Activated T-cell treated with anti-CD3 and anti-CD28 coated beads, Interleukin-2, amount 50 U/mL, for 1 hour (primary cell): ENCODE results near the gene FUT2.
A peak's percentile ranks its signal among the peaks of the same experiment; 100 is the strongest.

ENCODE experiments used
- DNase-seq: peaks from one replicate; pipeline ENCODE4 v3.0.0-alpha.2; 2020

The FUT2 gene

GRCh38 chr19:48734625-48735024 is 38.9 kb downstream of the FUT2 start:
- no peak for DNase-seq

GRCh38 chr19:48735031-48735615 is 39.4 kb downstream of the FUT2 start:
- no peak for DNase-seq

- DNase-seq, result no peak
Measured at GRCh38 chr19:48737360-48737998, 41.7 kb downstream of the FUT2 start.

GRCh38 chr19:48738557-48739403 is 43.0 kb downstream of the FUT2 start:
- DNase-seq, result peak; percentile 92

- DNase-seq, result no peak
Measured at GRCh38 chr19:48739404-48740163, 43.8 kb downstream of the FUT2 start.

GRCh38 chr19:48740164-48740972 is 44.6 kb downstream of the FUT2 start, which contains the start of gene RASIP1:
RASIP1 (minus strand) TSS chr19:48740610; CDS start chr19:48740282, 328 bp downstream.
- DNase-seq, result no peak

GRCh38 chr19:48741129-48741999 is 45.6 kb downstream of the FUT2 start:
- peak; percentile 40 for DNase-seq

GRCh38 chr19:48742096-48742495 is 46.3 kb downstream of the FUT2 start:
- no peak for DNase-seq

GRCh38 chr19:48745208-48745995 is 49.6 kb downstream of the FUT2 start:
- DNase-seq, result peak; percentile 46

- no peak for DNase-seq
Measured at GRCh38 chr19:48746110-48746509, 50.3 kb downstream of the FUT2 start.

GRCh38 chr19:48746738-48747575 is 51.2 kb downstream of the FUT2 start, which contains the start of gene IZUMO1:
IZUMO1 (minus strand) TSS chr19:48746909; CDS start chr19:48745859, 1,050 bp downstream.
- DNase-seq, result peak; percentile 35

- no peak for DNase-seq
Measured at GRCh38 chr19:48749571-48750198, 53.9 kb downstream of the FUT2 start.

- DNase-seq, result no peak
Measured at GRCh38 chr19:48750351-48750750, 54.6 kb downstream of the FUT2 start.

GRCh38 chr19:48750771-48751504 is 55.2 kb downstream of the FUT2 start:
- no peak for DNase-seq

- no peak for DNase-seq
Measured at GRCh38 chr19:48751845-48752495, 56.2 kb downstream of the FUT2 start.

GRCh38 chr19:48752496-48753365 is 57.0 kb downstream of the FUT2 start, which contains the start of gene FUT1:
FUT1 (minus strand) TSS chr19:48752641; CDS start chr19:48751281, 1,360 bp downstream.
- peak; percentile 48 for DNase-seq
